ENCODE data around the gene ZC3H13.

DNA sequence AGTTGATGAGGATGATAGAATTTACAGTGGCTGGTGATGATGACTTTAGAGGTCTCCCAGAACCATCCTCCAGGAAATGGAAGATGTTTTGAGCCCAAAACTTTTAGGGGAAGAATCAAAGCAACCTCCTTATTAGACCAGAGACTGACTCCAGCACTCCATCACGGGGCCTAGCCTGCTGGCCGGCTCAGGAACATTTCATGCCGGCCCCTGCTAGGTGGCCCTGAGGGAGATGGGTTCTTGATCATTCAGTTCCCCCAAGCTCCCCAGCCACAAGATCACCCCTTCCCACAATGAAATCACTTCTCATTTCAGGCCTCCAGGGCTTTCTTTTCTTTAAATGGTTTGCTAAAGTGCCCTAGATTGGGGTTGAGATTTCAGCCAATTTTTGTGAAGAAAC is 121.3 kb downstream of the ZC3H13 start:
- TF ChIP-seq, protein P1, sequence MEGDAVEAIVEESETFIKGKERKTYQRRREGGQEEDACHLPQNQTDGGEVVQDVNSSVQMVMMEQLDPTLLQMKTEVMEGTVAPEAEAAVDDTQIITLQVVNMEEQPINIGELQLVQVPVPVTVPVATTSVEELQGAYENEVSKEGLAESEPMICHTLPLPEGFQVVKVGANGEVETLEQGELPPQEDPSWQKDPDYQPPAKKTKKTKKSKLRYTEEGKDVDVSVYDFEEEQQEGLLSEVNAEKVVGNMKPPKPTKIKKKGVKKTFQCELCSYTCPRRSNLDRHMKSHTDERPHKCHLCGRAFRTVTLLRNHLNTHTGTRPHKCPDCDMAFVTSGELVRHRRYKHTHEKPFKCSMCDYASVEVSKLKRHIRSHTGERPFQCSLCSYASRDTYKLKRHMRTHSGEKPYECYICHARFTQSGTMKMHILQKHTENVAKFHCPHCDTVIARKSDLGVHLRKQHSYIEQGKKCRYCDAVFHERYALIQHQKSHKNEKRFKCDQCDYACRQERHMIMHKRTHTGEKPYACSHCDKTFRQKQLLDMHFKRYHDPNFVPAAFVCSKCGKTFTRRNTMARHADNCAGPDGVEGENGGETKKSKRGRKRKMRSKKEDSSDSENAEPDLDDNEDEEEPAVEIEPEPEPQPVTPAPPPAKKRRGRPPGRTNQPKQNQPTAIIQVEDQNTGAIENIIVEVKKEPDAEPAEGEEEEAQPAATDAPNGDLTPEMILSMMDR (IDR thresholded peaks at IDR 0.05; ENCODE audit: control extremely low read depth in 1 of 3, insufficient read depth in 1 of 3, low read depth in 1 of 3, low read length in 3 of 3): no peak
- TF ChIP-seq RAD21 (IDR thresholded peaks at IDR 0.05 in 1 of 2, conservative IDR thresholded peaks at IDR 0.05 in 1 of 2; ENCODE audit: low read depth in 2 of 2, low read length in 2 of 2) (no peak), ZNF274 (IDR thresholded peaks at IDR 0.05; ENCODE audit: borderline replicate concordance, extremely low read depth, low read length) (no peak), SUZ12 (IDR thresholded peaks at IDR 0.05; ENCODE audit: low read length) (no peak), SP2 (IDR thresholded peaks at IDR 0.05; ENCODE audit: low read length) (no peak), CEBPB (IDR thresholded peaks at IDR 0.05; ENCODE audit: low read depth, low read length) (no peak), CTBP2 (IDR thresholded peaks at IDR 0.05; ENCODE audit: borderline replicate concordance, insufficient read depth, insufficient read length, low read length) (no peak)
- TF ChIP-seq, protein P2, sequence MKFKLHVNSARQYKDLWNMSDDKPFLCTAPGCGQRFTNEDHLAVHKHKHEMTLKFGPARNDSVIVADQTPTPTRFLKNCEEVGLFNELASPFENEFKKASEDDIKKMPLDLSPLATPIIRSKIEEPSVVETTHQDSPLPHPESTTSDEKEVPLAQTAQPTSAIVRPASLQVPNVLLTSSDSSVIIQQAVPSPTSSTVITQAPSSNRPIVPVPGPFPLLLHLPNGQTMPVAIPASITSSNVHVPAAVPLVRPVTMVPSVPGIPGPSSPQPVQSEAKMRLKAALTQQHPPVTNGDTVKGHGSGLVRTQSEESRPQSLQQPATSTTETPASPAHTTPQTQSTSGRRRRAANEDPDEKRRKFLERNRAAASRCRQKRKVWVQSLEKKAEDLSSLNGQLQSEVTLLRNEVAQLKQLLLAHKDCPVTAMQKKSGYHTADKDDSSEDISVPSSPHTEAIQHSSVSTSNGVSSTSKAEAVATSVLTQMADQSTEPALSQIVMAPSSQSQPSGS (IDR thresholded peaks at IDR 0.05; ENCODE audit: low read length): no peak

Measured in H1 (cell line).